HepG2 (cell line): Measurements from ENCODE around the gene WDR54. TPM values are rescaled to one million over a fixed set of nuclear protein-coding genes. Genes with fewer than 3 reads are reported as not detected.

Experiments used
- CHD4 ChIP-seq: fragments of 200-600 bp; sonication (generic); IDR thresholded peaks from 2 replicates; pipeline ENCODE4 v1.7.0; 2017; ENCODE audit warnings: mild to moderate bottlenecking, low read length, borderline replicate concordance
- FOXM1 ChIP-seq: sonication (generic); formaldehyde crosslinking; IDR thresholded peaks from 2 replicates; pipeline ENCODE4 v1.5.0; 2020; ENCODE audit warnings: missing genetic modification reagents
- FOXP4 ChIP-seq: sonication (generic); formaldehyde crosslinking; IDR thresholded peaks from 2 replicates; pipeline ENCODE4 v1.4.0; 2020; ENCODE audit warnings: missing genetic modification reagents
- GPN1 ChIP-seq: sonication (generic); formaldehyde crosslinking; IDR thresholded peaks from 2 replicates; pipeline ENCODE4 v1.5.1; 2020; ENCODE audit warnings: missing genetic modification reagents, borderline replicate concordance
- KDM3A ChIP-seq: IDR thresholded peaks from 2 replicates; pipeline ENCODE4 v1.6.1; 2018; ENCODE audit warnings: low read depth, missing compliant biosample characterization
- MYNN ChIP-seq: sonication (generic); formaldehyde crosslinking; IDR thresholded peaks from 2 replicates; pipeline ENCODE4 v1.4.0; 2020; ENCODE audit warnings: mild to moderate bottlenecking, low read depth, missing genetic modification reagents
- RELA ChIP-seq: sonication (generic); formaldehyde crosslinking; IDR thresholded peaks from 2 replicates; pipeline ENCODE4 v1.4.0; 2020; ENCODE audit warnings: missing genetic modification reagents
- TMF1 ChIP-seq: sonication (generic); formaldehyde crosslinking; IDR thresholded peaks from 2 replicates; pipeline ENCODE4 v1.8.1; 2022; ENCODE audit warnings: low read depth, missing genetic modification reagents
- ZBTB38 ChIP-seq: sonication (generic); formaldehyde crosslinking; IDR thresholded peaks from 2 replicates; pipeline ENCODE4 v1.5.1; 2020; ENCODE audit warnings: mild to moderate bottlenecking, missing genetic modification reagents
- ZNF512B ChIP-seq: sonication (generic); formaldehyde crosslinking; IDR thresholded peaks from 2 replicates; pipeline ENCODE4 v1.5.1; 2020; ENCODE audit warnings: missing genetic modification reagents, mild to moderate bottlenecking, borderline replicate concordance
- polyA plus RNA-seq, 8 experiments: library from polyadenylated mRNA; depleted of rRNA in 3 of 8; stranded (reverse) in 7 of 8; unstranded in 1 of 8; fragments of >200 nt; fragmentation: Illumina TruSeq in 4 of 8; extraction: Trizol in 4 of 8; gene quantifications; 2 replicates each; pipeline versions ENCODE4 v1.2.1 to v1.2.3, GENCODE V29; 2011 to 2016; ENCODE audit warnings: low read depth in 4 of 8, missing spikeins in 1 of 8, mixed read lengths in 1 of 8; ENCODE audit not compliant: insufficient read depth in 1 of 8
- total RNA-seq, 5 experiments: library from RNA; depleted of rRNA; stranded (reverse); fragments of >200 nt; fragmentation: Illumina TruSeq; extraction: Trizol; gene quantifications; 2 replicates each; pipeline ENCODE4 v1.2.3, GENCODE V29; 2016; ENCODE audit warnings: low read depth in 1 of 5
- TF ChIP-seq, protein P1 (sequence below): sonication (generic); formaldehyde crosslinking; IDR thresholded peaks from 2 replicates; pipeline ENCODE4 v1.5.0; 2020; ENCODE audit warnings: mild to moderate bottlenecking, missing genetic modification reagents, borderline replicate concordance
- TF ChIP-seq, protein P2 (sequence below): sonication (generic); formaldehyde crosslinking; IDR thresholded peaks from 2 replicates; pipeline ENCODE4 v1.5.0; 2020; ENCODE audit warnings: mild to moderate bottlenecking, missing genetic modification reagents, borderline replicate concordance

The WDR54 gene
- total and polyA plus RNA-seq, 2 of the 13 experiments (the other 11 are each of a cell fraction or from before 2014, with no cell fraction given), result 2.0 to 17.3 TPM

- TF ChIP-seq TMF1, result peak; percentile 45; the same call in 1 of the 2 replicates
- no peak for TF ChIP-seq MYNN (CRISPR knock-in tag)
- TF ChIP-seq RELA (CRISPR knock-in tag), result no peak
- TF ChIP-seq, protein P1, sequence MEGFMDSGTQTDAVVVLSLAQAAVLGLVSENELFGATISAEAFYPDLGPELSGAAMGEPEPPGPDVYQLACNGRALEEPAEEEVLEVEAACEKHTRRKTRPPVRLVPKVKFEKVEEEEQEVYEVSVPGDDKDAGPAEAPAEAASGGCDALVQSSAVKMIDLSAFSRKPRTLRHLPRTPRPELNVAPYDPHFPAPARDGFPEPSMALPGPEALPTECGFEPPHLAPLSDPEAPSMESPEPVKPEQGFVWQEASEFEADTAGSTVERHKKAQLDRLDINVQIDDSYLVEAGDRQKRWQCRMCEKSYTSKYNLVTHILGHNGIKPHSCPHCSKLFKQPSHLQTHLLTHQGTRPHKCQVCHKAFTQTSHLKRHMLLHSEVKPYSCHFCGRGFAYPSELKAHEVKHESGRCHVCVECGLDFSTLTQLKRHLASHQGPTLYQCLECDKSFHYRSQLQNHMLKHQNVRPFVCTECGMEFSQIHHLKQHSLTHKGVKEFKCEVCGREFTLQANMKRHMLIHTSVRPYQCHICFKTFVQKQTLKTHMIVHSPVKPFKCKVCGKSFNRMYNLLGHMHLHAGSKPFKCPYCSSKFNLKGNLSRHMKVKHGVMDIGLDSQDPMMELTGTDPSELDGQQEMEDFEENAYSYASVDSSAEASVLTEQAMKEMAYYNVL (CRISPR knock-in tag), result peak; percentile 47; the same call in 1 of the 2 replicates
- TF ChIP-seq ZNF512B, result no peak
- peak; percentile 97; the same call in 1 of the 2 replicates for TF ChIP-seq CHD4
- no peak for TF ChIP-seq KDM3A (CRISPR knock-in tag)
- TF ChIP-seq, protein P2, sequence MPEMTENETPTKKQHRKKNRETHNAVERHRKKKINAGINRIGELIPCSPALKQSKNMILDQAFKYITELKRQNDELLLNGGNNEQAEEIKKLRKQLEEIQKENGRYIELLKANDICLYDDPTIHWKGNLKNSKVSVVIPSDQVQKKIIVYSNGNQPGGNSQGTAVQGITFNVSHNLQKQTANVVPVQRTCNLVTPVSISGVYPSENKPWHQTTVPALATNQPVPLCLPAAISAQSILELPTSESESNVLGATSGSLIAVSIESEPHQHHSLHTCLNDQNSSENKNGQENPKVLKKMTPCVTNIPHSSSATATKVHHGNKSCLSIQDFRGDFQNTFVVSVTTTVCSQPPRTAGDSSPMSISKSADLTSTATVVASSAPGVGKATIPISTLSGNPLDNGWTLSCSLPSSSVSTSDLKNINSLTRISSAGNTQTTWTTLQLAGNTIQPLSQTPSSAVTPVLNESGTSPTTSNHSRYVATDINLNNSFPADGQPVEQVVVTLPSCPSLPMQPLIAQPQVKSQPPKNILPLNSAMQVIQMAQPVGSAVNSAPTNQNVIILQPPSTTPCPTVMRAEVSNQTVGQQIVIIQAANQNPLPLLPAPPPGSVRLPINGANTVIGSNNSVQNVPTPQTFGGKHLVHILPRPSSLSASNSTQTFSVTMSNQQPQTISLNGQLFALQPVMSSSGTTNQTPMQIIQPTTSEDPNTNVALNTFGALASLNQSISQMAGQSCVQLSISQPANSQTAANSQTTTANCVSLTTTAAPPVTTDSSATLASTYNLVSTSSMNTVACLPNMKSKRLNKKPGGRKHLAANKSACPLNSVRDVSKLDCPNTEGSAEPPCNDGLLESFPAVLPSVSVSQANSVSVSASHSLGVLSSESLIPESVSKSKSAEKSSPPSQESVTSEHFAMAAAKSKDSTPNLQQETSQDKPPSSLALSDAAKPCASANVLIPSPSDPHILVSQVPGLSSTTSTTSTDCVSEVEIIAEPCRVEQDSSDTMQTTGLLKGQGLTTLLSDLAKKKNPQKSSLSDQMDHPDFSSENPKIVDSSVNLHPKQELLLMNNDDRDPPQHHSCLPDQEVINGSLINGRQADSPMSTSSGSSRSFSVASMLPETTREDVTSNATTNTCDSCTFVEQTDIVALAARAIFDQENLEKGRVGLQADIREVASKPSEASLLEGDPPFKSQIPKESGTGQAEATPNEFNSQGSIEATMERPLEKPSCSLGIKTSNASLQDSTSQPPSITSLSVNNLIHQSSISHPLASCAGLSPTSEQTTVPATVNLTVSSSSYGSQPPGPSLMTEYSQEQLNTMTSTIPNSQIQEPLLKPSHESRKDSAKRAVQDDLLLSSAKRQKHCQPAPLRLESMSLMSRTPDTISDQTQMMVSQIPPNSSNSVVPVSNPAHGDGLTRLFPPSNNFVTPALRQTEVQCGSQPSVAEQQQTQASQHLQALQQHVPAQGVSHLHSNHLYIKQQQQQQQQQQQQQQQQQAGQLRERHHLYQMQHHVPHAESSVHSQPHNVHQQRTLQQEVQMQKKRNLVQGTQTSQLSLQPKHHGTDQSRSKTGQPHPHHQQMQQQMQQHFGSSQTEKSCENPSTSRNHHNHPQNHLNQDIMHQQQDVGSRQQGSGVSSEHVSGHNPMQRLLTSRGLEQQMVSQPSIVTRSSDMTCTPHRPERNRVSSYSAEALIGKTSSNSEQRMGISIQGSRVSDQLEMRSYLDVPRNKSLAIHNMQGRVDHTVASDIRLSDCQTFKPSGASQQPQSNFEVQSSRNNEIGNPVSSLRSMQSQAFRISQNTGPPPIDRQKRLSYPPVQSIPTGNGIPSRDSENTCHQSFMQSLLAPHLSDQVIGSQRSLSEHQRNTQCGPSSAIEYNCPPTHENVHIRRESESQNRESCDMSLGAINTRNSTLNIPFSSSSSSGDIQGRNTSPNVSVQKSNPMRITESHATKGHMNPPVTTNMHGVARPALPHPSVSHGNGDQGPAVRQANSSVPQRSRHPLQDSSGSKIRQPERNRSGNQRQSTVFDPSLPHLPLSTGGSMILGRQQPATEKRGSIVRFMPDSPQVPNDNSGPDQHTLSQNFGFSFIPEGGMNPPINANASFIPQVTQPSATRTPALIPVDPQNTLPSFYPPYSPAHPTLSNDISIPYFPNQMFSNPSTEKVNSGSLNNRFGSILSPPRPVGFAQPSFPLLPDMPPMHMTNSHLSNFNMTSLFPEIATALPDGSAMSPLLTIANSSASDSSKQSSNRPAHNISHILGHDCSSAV (CRISPR knock-in tag), result no peak
- peak; percentile 71; the same call in 1 of the 2 replicates for TF ChIP-seq FOXP4 (CRISPR knock-in tag)
- TF ChIP-seq FOXM1 (CRISPR knock-in tag), result no peak
- peak; percentile 91; the same call in 1 of the 2 replicates for TF ChIP-seq ZBTB38 (CRISPR knock-in tag)
- TF ChIP-seq GPN1 (CRISPR knock-in tag), result no peak
Measured at GRCh38 chr2:74429487-74430451, 8.2 kb downstream of the WDR54 start (continued).
